Heart left ventricle (tissue), 13 donors: Measurements from ENCODE around the gene LRFN3.

Experiments used
- CTCF ChIP-seq, 12 donors: fragments of 200-600 bp; sonication (generic) in 4 of 12; IDR thresholded peaks; one replicate each; pipeline versions ENCODE4 v1.5.0 to v1.8.0; 2018 to 2022; ENCODE audit warnings: antibody characterized with exemption in 12 of 12, mild to moderate bottlenecking in 5 of 12
- POLR2A ChIP-seq, 2 donors: fragments of 450-650 bp; IDR thresholded peaks; one replicate each; pipeline ENCODE4 v1.6.1; 2017; ENCODE audit warnings: antibody characterized with exemption in 2 of 2, mild to moderate bottlenecking in 2 of 2, moderate library complexity in 2 of 2
- donor health status: ischemic (EF 13 %, LVEDD 7.1; RV severe dilation, severe dysfunction).
- donor health status: DM: no; HTN: yes; CAD: no.
- donor health status: DM: no; HTN: no; CAD: no.
- donor health status: ischemic (EF 25% LVEDD 6.9; RV normal size, moderate dysfunction).
- donor health status: ischemic (EF 25% LVEDD 5.7; RV mildly dilated, moderate dysfunction).
- donor health status: ischemic (EF 35%, LVEDD 5.7; RV mildly dilated, moderate dysfunction).
- donor health status: nonischemic (EF 11% LVEDD 7.7; RV severe dilation, severe dysfunction).
- donor health status: DM: yes; HTN: yes; CAD: no.
- donor health status: PGD.
- donor health status: ischemic (EF 29% LVEDD 5.4; RV normal size, mild dysfunction).
- donor health status: nonischemic (EF 23%, LVEDD 6.1; RV moderate dilation, normal function).

- TF ChIP-seq CTCF (IDR thresholded peaks at IDR 0.05) (no peak), POLR2A (IDR thresholded peaks at IDR 0.05) (no peak)
Observed at GRCh38 chr19:35911790-35912189, 24.4 kb upstream of the LRFN3 start.
